HG02970 (cell line): ENCODE results near the gene UTY.
"Not testable (repeated sequence)": the region's sequence is repeated elsewhere in the genome, so short reads cannot be mapped to it uniquely, and the experiment has no call there.

ENCODE experiments used
- ATAC-seq: cut with Tn5 transposase; IDR thresholded peaks from one replicate; pipeline ENCODE4 v1.9.1; 2021; ENCODE audit warnings: mild to moderate bottlenecking, moderate library complexity, moderate number of reproducible peaks; ENCODE audit not compliant: unreplicated experiment, low FRiP score

UTY gene

GRCh38 chrY:13312966-13313365 lies 166.9 kb downstream of the UTY start:
- no peak for ATAC-seq

GRCh38 chrY:13307959-13308358 lies 171.9 kb downstream of the UTY start:
- ATAC-seq: no peak

GRCh38 chrY:13300795-13301194 lies 179.0 kb downstream of the UTY start:
- ATAC-seq: no peak

DNA sequence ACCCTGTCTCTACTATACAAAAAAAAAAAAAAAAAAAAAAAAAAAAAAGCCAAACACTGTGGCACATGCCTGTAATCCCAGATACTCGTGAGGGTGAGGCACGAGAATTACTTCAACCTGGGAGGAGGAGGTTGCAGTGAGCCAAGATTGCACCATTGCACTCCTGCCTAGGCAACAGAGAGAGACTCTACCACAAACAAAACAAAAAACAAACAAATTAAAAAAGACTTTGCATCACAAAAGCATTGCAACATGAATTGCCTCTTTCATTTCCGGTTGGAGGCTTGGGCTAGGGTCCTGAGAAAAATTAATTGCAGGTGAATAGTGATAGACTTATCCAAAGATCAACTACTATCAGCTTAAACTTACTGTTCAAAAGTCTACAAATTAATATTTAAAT lies 180.4 kb downstream of the UTY start:
- ATAC-seq: no peak

- ATAC-seq: no peak
Observed at GRCh38 chrY:13296176-13296890, 183.5 kb downstream of the UTY start.

DNA sequence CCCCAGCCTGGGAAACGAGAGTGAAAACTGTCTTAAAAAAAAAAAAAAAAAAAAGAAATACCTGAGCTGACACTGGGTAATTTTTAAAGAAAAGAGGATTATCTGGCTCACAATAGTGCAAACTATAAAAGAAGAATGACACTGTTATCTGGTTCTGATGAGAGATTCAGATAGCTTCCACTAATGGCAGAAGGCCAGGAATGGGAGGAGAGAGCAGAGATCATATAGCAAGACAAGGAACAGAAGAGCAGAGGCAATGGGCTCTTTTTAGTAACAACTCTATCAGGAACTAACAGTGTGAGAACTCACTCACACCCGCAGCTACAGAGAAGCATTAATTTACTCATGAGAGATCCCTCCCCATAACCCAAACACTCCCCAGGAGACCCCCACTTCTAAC lies 184.8 kb downstream of the UTY start:
- ATAC-seq: no peak

GRCh38 chrY:13291199-13291598 lies 188.6 kb downstream of the UTY start:
- no peak for ATAC-seq

DNA sequence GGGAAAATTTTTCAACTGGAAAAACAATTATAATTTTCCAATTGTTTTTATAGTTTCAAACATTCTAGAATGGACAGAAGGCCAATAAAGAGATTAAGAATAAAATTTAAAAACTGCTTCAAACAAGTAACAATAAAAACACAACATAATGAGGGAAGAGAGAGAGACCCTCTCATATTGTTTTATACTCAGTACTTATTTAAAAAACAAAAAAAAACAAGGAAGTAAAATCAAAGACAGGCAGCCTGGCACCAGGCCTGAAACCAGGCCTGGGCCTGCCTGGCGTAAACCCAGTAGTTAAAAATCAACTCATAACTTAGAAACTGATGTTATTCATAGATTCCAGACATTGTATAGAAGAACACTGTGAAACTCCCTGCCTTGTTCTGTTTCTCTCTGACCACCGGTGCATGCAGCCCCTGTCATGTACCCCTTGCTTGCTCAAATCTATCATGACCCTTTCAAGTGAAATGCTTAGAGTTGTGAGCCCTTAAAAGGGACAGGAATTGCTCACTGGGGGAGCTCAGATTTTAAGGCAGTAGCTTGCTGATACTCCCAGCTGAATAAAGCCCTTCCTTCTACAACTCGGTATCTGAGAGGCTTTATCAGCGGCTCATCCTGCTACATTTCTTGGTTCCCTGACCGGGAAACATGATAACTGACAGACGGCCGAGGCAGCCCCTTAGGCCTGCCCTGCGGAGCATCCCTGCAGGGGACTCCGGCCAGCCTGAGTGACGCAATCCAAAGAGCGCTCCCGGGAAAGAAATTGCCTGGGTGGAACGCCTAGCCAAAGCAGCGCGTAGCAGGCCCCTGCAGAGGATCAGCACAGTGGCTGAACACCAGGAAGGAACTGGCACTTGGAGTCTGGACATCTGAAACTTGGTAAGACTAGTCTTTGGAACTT lies 197.4 kb downstream of the UTY start:
- not testable (repeated sequence) for ATAC-seq

DNA sequence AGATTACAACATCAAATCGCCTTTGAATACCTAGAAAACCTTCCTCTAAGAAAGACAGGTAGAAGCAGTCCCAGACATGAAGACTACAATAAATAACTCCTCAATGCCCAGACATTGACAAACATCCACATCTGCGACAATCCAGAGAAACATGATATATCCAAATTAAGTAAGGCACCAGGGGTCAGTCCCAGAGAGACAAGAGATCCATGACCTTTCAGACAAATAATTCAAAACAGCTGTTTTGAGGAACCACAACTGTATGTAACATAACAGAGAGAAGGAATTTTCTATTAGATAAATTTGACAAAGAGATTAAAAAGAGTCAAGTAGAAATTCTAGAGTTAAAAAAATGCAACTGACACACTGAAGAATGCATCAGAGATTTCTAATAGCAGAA lies 200.3 kb downstream of the UTY start:
- no peak for ATAC-seq

DNA sequence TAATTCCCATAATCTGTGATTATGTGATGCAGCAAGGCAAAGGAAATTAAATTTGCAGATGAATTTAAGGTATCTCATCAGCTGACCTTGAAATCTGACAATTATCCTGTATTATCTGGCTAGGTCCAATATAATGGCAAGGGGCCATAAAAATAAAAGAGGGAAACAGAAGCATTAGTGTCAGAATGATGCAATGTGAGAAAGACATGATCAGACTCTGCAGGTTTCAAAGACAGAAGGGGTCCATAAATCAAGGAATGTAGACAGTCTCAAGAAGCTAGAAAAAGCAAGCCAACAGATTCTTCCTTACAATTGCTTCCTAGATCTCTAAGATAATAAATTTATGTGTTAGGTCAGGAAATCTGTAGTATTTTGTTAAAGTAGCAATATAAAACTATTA lies 208.1 kb downstream of the UTY start:
- no peak for ATAC-seq

DNA sequence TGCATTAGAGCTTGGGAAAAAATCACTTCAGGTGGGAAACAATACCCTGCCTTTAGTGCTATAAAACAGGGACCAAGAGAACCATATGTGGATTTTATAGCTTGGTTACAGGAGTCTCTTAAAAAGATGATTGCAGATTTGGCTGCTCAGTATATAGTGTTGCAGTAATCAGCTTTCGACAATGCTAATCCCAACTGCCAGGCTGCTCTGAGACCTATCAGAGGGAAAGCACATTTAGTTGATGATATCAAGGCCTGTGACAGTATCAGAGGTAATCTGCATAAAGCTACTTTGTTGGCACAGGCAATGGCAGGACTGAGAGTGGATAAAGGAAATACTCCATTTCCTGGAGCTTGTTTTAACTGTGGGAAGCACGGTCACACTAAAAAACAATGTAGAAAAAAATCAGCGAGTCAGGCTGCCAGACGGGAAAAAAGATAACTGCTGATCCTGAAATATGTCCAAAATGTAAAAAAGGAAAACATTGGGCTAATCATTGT lies 225.8 kb downstream of the UTY start:
- not testable (repeated sequence) for ATAC-seq

- ATAC-seq: no peak
Observed at GRCh38 chrY:13250421-13250820, 229.4 kb downstream of the UTY start.

DNA sequence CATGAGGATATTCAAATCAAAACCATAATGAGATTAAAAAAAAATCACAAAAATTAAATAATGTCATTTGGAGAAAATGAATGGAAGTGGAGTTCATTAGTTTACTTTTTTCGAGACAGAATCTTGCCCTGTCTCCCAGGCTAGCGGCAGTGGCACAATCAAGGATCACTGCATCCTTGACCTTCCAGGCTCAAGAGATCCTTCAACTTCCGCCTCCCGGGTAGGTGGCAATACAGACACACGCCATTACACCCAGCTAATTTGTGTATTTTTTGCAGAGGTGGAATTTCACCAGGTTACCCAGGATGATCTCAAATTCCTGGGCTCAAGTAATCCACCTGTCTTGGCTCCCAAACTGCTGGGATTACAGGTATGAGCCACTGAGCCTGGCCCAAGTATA lies 236.1 kb downstream of the UTY start:
- no peak for ATAC-seq

DNA sequence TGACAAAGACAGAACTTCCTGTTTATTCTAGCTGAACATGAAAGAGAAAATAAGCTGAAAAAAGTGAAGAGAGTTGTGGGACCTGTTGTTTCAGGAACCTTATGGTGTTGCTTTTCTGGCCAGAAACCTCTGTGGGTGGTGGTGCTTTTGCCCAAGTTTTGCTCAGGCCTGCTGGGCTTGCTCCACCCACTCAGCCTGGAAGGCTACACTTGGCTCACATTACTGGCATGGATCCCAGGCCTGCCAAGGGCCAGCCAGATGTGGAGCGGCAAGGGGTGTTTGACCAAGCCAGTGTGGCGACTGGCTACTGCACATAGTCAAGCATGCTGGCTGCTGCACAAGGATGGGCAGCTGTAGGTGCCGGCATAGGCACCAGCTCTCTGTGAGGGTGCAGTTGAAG lies 245.9 kb downstream of the UTY start:
- ATAC-seq: no peak

GRCh38 chrY:13233118-13233517 lies 246.7 kb downstream of the UTY start:
- ATAC-seq: no peak

GRCh38 chrY:13227354-13227953 lies 252.4 kb downstream of the UTY start:
- no peak for ATAC-seq

GRCh38 chrY:13210961-13211646 lies 268.7 kb downstream of the UTY start:
- ATAC-seq: no peak

- ATAC-seq: no peak
Observed at GRCh38 chrY:13205214-13205613, 274.6 kb downstream of the UTY start.
